Natural killer cell (primary cell): ENCODE data around the gene AHRR. TPM values are rescaled to one million over a fixed set of nuclear protein-coding genes. Genes with fewer than 3 reads are reported as not detected.
A peak's percentile ranks its signal among the peaks of the same experiment; 100 is the strongest.

Experiments used
- ATAC-seq, 3 donors: fragments of 150-1000 bp in 2 of 3; fragments of 200-7000 bp in 1 of 3; cut with Tn5 transposase; 1 replicate in 1 of 3; 2 replicates in 2 of 3; pipeline ENCODE4 v1.10.0; 2021; ENCODE audit warnings: mild to moderate bottlenecking in 2 of 3, moderate library complexity in 2 of 3
- DNase-seq, 2 donors: peaks; one replicate each; pipeline versions ENCODE4 v3.0.0 to v3.0.0-alpha.2; 2013 to 2021; ENCODE audit warnings: mixed read lengths in 1 of 2
- H3K27ac ChIP-seq: one replicate; pipeline ENCODE4 v1.5.1; 2013; ENCODE audit warnings: mild to moderate bottlenecking, low read length
- H3K27me3 ChIP-seq: one replicate; pipeline ENCODE4 v1.6.1; 2013; ENCODE audit warnings: low read length; ENCODE audit not compliant: control insufficient read depth, insufficient read depth
- H3K36me3 ChIP-seq: one replicate; pipeline ENCODE4 v1.6.1; 2013; ENCODE audit warnings: low read length; ENCODE audit not compliant: control insufficient read depth, insufficient read depth
- H3K4me1 ChIP-seq: one replicate; pipeline ENCODE4 v1.6.1; 2013; ENCODE audit warnings: low read length; ENCODE audit not compliant: control insufficient read depth, insufficient read depth
- H3K4me3 ChIP-seq: one replicate; pipeline ENCODE4 v1.5.1; 2013; ENCODE audit warnings: low read length
- H3K9me3 ChIP-seq: one replicate; pipeline ENCODE4 v1.6.1; 2013; ENCODE audit warnings: low read length; ENCODE audit not compliant: control insufficient read depth, insufficient read depth
- H3K27ac Mint-ChIP-seq, 2 donors: one replicate each; pipeline ENCODE4 v1.8.0; 2022; ENCODE audit warnings: mild to moderate bottlenecking in 2 of 2, mixed read lengths in 2 of 2, moderate library complexity in 1 of 2
- H3K27me3 Mint-ChIP-seq, 2 donors: one replicate each; pipeline ENCODE4 v1.8.0; 2022; ENCODE audit warnings: low read depth in 2 of 2, mixed read lengths in 2 of 2
- H3K36me3 Mint-ChIP-seq: one replicate; pipeline ENCODE4 v1.8.0; 2022; ENCODE audit warnings: mixed read lengths
- H3K4me1 Mint-ChIP-seq, 2 donors: one replicate each; pipeline ENCODE4 v1.8.0; 2022; ENCODE audit warnings: mixed read lengths in 2 of 2
- H3K4me3 Mint-ChIP-seq: one replicate; pipeline ENCODE4 v1.8.0; 2022; ENCODE audit warnings: mild to moderate bottlenecking, moderate library complexity, mixed read lengths
- H3K9me3 Mint-ChIP-seq, 2 donors: one replicate each; pipeline ENCODE4 v1.8.0; 2022; ENCODE audit warnings: mixed read lengths in 2 of 2
- WGBS: methylation state at CpG from one replicate; pipeline ENCODE4 v1.1.7; 2013; ENCODE audit warnings: missing lambda C conversion rate; ENCODE audit not compliant: insufficient coverage; 5-methylcytosine and 5-hydroxymethylcytosine counted together
- intact Hi-C: fragments of 100-400 bp; cut with micrococcal nuclease; formaldehyde crosslinking; loops from one replicate; pipeline ENCODE4 v1.14.2; 2022
- total RNA-seq, 4 donors: library from RNA; stranded (reverse); fragments of 120-200 nt in 1 of 4; gene quantifications; one replicate each; pipeline versions ENCODE4 v1.2.3 to v1.2.4, GENCODE V29; 2013 to 2022
- TF ChIP-seq, protein P1 (sequence below): fragments of 200-600 bp; IDR thresholded peaks from one replicate; pipeline ENCODE4 v1.8.0; 2022; ENCODE audit warnings: antibody characterized with exemption

The AHRR gene
- total RNA-seq, 3 donors from 2014 or later (not counting 1 experiment from before 2014, with no cell fraction given) = 0.88 to 1.4 (median 1.2) TPM

DNA sequence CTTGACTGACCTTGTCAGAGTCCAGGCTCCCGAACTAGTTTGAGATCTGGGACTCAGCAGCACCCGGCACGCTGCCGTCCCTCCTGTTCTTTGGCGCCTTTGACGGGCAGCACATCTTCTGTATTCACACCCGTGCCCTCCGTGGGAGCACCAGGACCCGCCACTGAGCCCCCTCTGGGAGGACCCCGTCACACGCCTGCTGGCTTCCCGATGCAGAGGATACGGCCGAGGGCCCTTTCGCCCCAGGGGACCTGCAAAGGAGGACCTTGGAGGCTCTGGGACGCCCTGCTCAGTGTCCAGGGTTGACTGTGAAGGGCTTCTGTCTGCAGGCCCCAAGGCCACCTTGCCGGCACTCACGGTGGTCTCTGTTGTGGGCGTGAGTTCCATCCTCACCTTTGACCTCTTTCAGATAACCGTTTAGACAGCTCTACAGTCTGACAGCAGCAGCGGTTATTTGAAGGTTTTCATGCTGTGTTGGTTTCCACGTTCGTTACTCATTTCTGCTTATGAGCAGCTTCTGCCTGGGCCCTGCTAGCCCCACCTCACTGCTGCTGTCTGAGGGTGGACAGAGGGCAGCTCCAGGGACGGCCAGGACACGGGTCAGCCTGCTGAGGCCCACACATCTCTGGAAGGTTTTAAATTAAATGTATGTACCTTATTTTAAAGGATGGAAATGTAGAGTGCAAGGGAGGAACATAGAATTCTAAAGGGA, 108.9 kb downstream of the AHRR start:
- no peaks in the 10 kb centered on the region for H3K4me1 ChIP-seq
- H3K36me3 Mint-ChIP-seq = no peaks in the 10 kb centered on the region
- ATAC-seq = no peak
- no peak for DNase-seq
- H3K27me3 Mint-ChIP-seq = peaks cover 0 to 4% of the 10 kb centered on the region in 2 donors
- TF ChIP-seq, protein P1, sequence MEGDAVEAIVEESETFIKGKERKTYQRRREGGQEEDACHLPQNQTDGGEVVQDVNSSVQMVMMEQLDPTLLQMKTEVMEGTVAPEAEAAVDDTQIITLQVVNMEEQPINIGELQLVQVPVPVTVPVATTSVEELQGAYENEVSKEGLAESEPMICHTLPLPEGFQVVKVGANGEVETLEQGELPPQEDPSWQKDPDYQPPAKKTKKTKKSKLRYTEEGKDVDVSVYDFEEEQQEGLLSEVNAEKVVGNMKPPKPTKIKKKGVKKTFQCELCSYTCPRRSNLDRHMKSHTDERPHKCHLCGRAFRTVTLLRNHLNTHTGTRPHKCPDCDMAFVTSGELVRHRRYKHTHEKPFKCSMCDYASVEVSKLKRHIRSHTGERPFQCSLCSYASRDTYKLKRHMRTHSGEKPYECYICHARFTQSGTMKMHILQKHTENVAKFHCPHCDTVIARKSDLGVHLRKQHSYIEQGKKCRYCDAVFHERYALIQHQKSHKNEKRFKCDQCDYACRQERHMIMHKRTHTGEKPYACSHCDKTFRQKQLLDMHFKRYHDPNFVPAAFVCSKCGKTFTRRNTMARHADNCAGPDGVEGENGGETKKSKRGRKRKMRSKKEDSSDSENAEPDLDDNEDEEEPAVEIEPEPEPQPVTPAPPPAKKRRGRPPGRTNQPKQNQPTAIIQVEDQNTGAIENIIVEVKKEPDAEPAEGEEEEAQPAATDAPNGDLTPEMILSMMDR = no peak
- H3K9me3 Mint-ChIP-seq = peaks cover 0 to 9% of the 10 kb centered on the region in 2 donors
- H3K4me3 Mint-ChIP-seq = no peak overlapping the region
- no peaks in the 10 kb centered on the region for H3K27me3 ChIP-seq
- H3K4me1 Mint-ChIP-seq = no peaks in the 10 kb centered on the region
- intact Hi-C loops = loop anchor here (2.0 kb wide), 1 partner anchor 242 kb away; no protein-coding TSS in a partner anchor
- H3K4me3 ChIP-seq = no peak overlapping the region
- no peak overlapping the region for H3K27ac Mint-ChIP-seq
- H3K36me3 ChIP-seq = no peaks in the 10 kb centered on the region
- H3K9me3 ChIP-seq = no peaks in the 10 kb centered on the region
- no peak overlapping the region for H3K27ac ChIP-seq
- 86% methylated on average over 25 of the region's 25 CpGs for WGBS

GRCh38 chr5:431001-431710, 109.6 kb downstream of the AHRR start:
- Mint-ChIP-seq H3K4me3 (no peak overlapping the region), H3K36me3 (no peaks in the 10 kb centered on the region), H3K27ac (no peak overlapping the region), H3K9me3 (peaks cover 0 to 7% of the 10 kb centered on the region in 2 donors), H3K27me3 (peaks cover 0 to 2% of the 10 kb centered on the region in 2 donors), H3K4me1 (no peaks in the 10 kb centered on the region)
- WGBS = 41% methylated on average over 18 of the region's 18 CpGs
- DNase-seq (peak in 1 of 2 donors; percentile 61), ATAC-seq (peak in 1 of 3 donors; percentile 73)
- TF ChIP-seq, protein P1 = no peak
- H3K4me1 ChIP-seq = no peaks in the 10 kb centered on the region
- H3K27ac ChIP-seq = no peak overlapping the region
- H3K27me3 ChIP-seq = no peaks in the 10 kb centered on the region
- H3K9me3 ChIP-seq = no peaks in the 10 kb centered on the region
- intact Hi-C loops = loop anchor here (2.0 kb wide), 1 partner anchor 242 kb away; no protein-coding TSS in a partner anchor
- H3K36me3 ChIP-seq = no peaks in the 10 kb centered on the region
- no peak overlapping the region for H3K4me3 ChIP-seq

DNA sequence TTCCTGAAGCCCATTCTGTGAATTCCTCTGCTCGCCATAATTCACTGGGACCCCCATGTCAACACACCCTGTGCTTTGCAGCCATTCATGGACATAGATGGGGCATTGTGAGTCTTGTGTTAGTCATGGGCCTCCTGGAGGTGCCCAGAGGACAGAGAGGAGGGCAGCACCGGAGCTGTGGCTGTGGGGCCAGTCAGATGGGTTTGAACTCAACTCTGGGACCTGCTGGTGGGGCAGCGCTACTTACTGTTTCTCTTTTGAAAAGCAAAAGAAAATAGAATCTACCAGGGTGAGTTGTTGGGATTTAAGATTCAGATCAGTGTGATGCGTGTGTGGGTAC, 110.2 kb downstream of the AHRR start:
- no peak overlapping the region for H3K4me3 ChIP-seq
- H3K4me1 Mint-ChIP-seq = no peaks in the 10 kb centered on the region
- no peaks in the 10 kb centered on the region for H3K4me1 ChIP-seq
- H3K9me3 Mint-ChIP-seq = peaks cover 0 to 2% of the 10 kb centered on the region in 2 donors
- no peaks in the 10 kb centered on the region for H3K36me3 Mint-ChIP-seq
- H3K27me3 Mint-ChIP-seq = no peaks in the 10 kb centered on the region
- TF ChIP-seq, protein P1 = no peak
- DNase-seq (no peak), ATAC-seq (no peak)
- no peaks in the 10 kb centered on the region for H3K36me3 ChIP-seq
- WGBS = 96% methylated on average over 4 of the region's 4 CpGs
- H3K27ac ChIP-seq = no peak overlapping the region
- no peak overlapping the region for H3K4me3 Mint-ChIP-seq
- no peak overlapping the region for H3K27ac Mint-ChIP-seq
- no peaks in the 10 kb centered on the region for H3K9me3 ChIP-seq
- H3K27me3 ChIP-seq = no peaks in the 10 kb centered on the region
- intact Hi-C loops = loop anchor here (2.0 kb wide), 1 partner anchor 243 kb away; no protein-coding TSS in a partner anchor
